Keratinocyte (primary cell): ENCODE data around the gene BCO2. TPM values are rescaled to one million over a fixed set of nuclear protein-coding genes. Genes with fewer than 3 reads are reported as not detected.

Experiments used
- DNase-seq: peaks from one replicate; pipeline ENCODE4 v3.0.0-alpha.2; 2011; ENCODE audit warnings: low read depth, missing footprints, low spot score
- FAIRE-seq: peaks from 2 replicates; lab custom pipeline; 2011; peaks lifted over from hg19 to GRCh38; lab: Jason Lieb, UNC
- H2AFZ ChIP-seq: 2 replicates; pipeline ENCODE4 v1.6.0; 2012; ENCODE audit warnings: low read length, control low read depth, inconsistent platforms; ENCODE audit not compliant: control insufficient read depth
- H3K27ac ChIP-seq: 2 replicates; pipeline ENCODE4 v1.5.1; 2011; ENCODE audit warnings: low read length; ENCODE audit not compliant: control insufficient read depth, insufficient read depth
- H3K27me3 ChIP-seq: 3 replicates; pipeline ENCODE4 v1.6.0; 2011; ENCODE audit warnings: low read length; ENCODE audit not compliant: control insufficient read depth, insufficient read depth; ENCODE audit errors: extremely low read depth
- H3K36me3 ChIP-seq, 2 experiments: 2 replicates in 1 of 2; 3 replicates in 1 of 2; pipeline ENCODE4 v1.5.1; 2011; ENCODE audit warnings: low read length in 2 of 2, mild to moderate bottlenecking in 1 of 2; ENCODE audit not compliant: control insufficient read depth in 2 of 2, insufficient read depth in 2 of 2; ENCODE audit errors: extremely low read depth in 1 of 2
- H3K4me1 ChIP-seq: 3 replicates; pipeline ENCODE4 v1.5.1; 2011; ENCODE audit warnings: low read length; ENCODE audit not compliant: control insufficient read depth, insufficient read depth; ENCODE audit errors: extremely low read depth
- H3K4me2 ChIP-seq: 3 replicates; pipeline ENCODE4 v1.6.0; 2011; ENCODE audit warnings: low read depth, low read length; ENCODE audit not compliant: control insufficient read depth, insufficient read depth; ENCODE audit errors: extremely low read depth
- H3K4me3 ChIP-seq, 3 experiments: fragments of 200-600 bp in 1 of 3; sonication (generic) in 1 of 3; 2 replicates in 2 of 3; 3 replicates in 1 of 3; pipeline ENCODE4 v1.5.1; 2011 to 2016; ENCODE audit warnings: low read length in 3 of 3, mild to moderate bottlenecking in 3 of 3, control low read depth in 2 of 3, inconsistent platforms in 1 of 3, low read depth in 1 of 3, mixed read lengths in 1 of 3, mixed run types in 1 of 3, moderate library complexity in 1 of 3; ENCODE audit not compliant: control insufficient read depth in 2 of 3, insufficient read depth in 2 of 3; ENCODE audit errors: extremely low read depth in 1 of 3
- H3K79me2 ChIP-seq: 2 replicates; pipeline ENCODE4 v1.6.0; 2012; ENCODE audit warnings: low read length; ENCODE audit not compliant: control insufficient read depth, insufficient read depth
- H3K9ac ChIP-seq: 3 replicates; pipeline ENCODE4 v1.6.0; 2011; ENCODE audit warnings: low read length; ENCODE audit not compliant: control insufficient read depth, insufficient read depth; ENCODE audit errors: extremely low read depth
- H3K9me1 ChIP-seq: 3 replicates; pipeline ENCODE4 v1.6.0; 2011; ENCODE audit warnings: low read length; ENCODE audit not compliant: control insufficient read depth, insufficient read depth; ENCODE audit errors: extremely low read depth
- H3K9me3 ChIP-seq: 2 replicates; pipeline ENCODE4 v1.5.1; 2012; ENCODE audit warnings: low read depth, low read length; ENCODE audit not compliant: control insufficient read depth
- H4K20me1 ChIP-seq: 3 replicates; pipeline ENCODE4 v1.6.0; 2011; ENCODE audit warnings: low read length; ENCODE audit not compliant: control insufficient read depth, insufficient read depth; ENCODE audit errors: extremely low read depth
- CTCF ChIP-seq, 3 experiments: IDR thresholded peaks in 1 of 3; conservative IDR thresholded peaks in 1 of 3; optimal IDR thresholded peaks in 1 of 3; 2 replicates in 2 of 3; 3 replicates in 1 of 3; pipeline versions ENCODE3 to v1.5.1; 2011; ENCODE audit warnings: low read length in 3 of 3, mild to moderate bottlenecking in 3 of 3, moderate library complexity in 2 of 3, control low read depth in 1 of 3, inconsistent platforms in 1 of 3; ENCODE audit not compliant: insufficient read depth in 2 of 3; ENCODE audit errors: extremely low read depth in 1 of 3
- EZH2 ChIP-seq: IDR thresholded peaks from one replicate; pipeline ENCODE4 v1.6.1; 2012; ENCODE audit warnings: inconsistent platforms, mild to moderate bottlenecking, low read length, moderate library complexity
- dilution Hi-C: fragments of 300-500 bp; cut with MboI; formaldehyde crosslinking; loops from one replicate; pipeline ENCODE4 v1.7.0; 2020; ENCODE audit warnings: low sequenced_read_pairs; ENCODE audit not compliant: extremely low pct_ligation_motif_present
- polyA plus RNA-seq, 5 experiments: library from polyadenylated mRNA; depleted of rRNA in 3 of 5; stranded (reverse) in 3 of 5; stranded (forward) in 1 of 5; unstranded in 1 of 5; fragments of >200 nt; gene quantifications; 1 replicate in 1 of 5; 2 replicates in 3 of 5; 3 replicates in 1 of 5; pipeline versions ENCODE4 v1.2.1 to v1.2.3, GENCODE V29; 2011 to 2012; ENCODE audit warnings: missing spikeins in 2 of 5, low read depth in 1 of 5, low replicate concordance in 1 of 5

Gene BCO2
- polyA plus RNA-seq, 1 donor (not counting 4 experiments of a cell fraction or from before 2014, with no cell fraction given), result 0.37 TPM

- H3K4me2 ChIP-seq, result no peak overlapping the region
- no peak overlapping the region for H3K27ac ChIP-seq
- dilution Hi-C loops, result no loop called here
- no peaks in the 10 kb centered on the region for H3K27me3 ChIP-seq
- TF ChIP-seq EZH2, result no peak
- no peak for TF ChIP-seq CTCF (optimal IDR thresholded peaks at IDR 0.05 in 1 of 3, IDR thresholded peaks at IDR 0.05 in 1 of 3, conservative IDR thresholded peaks at IDR 0.05 in 1 of 3; ENCODE audit: extremely low read depth in 1 of 3, insufficient read depth in 2 of 3, low read length in 3 of 3)
- peaks cover 19% of the 10 kb centered on the region in 2 experiments for H3K36me3 ChIP-seq
- DNase-seq (no peak), FAIRE-seq (no peak)
- H2AFZ ChIP-seq, result no peak overlapping the region
- H3K9me3 ChIP-seq, result no peaks in the 10 kb centered on the region
- H4K20me1 ChIP-seq, result no peaks in the 10 kb centered on the region
- H3K9ac ChIP-seq, result no peak overlapping the region
- H3K9me1 ChIP-seq, result peaks cover 3% of the 10 kb centered on the region
- no peaks in the 10 kb centered on the region for H3K79me2 ChIP-seq
- no peak overlapping the region for H3K4me3 ChIP-seq
- no peaks in the 10 kb centered on the region for H3K4me1 ChIP-seq
These were observed 62.1 kb downstream of the BCO2 start for GRCh38 chr11:112237451-112237850.

- H3K4me3 ChIP-seq, result no peak overlapping the region
- no peak for FAIRE-seq
- H3K27ac ChIP-seq, result no peak overlapping the region
- H3K79me2 ChIP-seq, result no peaks in the 10 kb centered on the region
- H3K9me3 ChIP-seq, result no peaks in the 10 kb centered on the region
- H3K4me1 ChIP-seq, result no peaks in the 10 kb centered on the region
- peaks cover 3% of the 10 kb centered on the region for H3K9me1 ChIP-seq
- H2AFZ ChIP-seq, result no peak overlapping the region
- no peaks in the 10 kb centered on the region for H3K27me3 ChIP-seq
- H3K4me2 ChIP-seq, result no peak overlapping the region
- TF ChIP-seq EZH2 (no peak), CTCF (optimal IDR thresholded peaks at IDR 0.05 in 1 of 3, IDR thresholded peaks at IDR 0.05 in 1 of 3, conservative IDR thresholded peaks at IDR 0.05 in 1 of 3; ENCODE audit: extremely low read depth in 1 of 3, insufficient read depth in 2 of 3, low read length in 3 of 3) (no peak)
- H4K20me1 ChIP-seq, result no peaks in the 10 kb centered on the region
- H3K9ac ChIP-seq, result no peak overlapping the region
- dilution Hi-C loops, result no loop called here
- peaks cover 17 to 19% of the 10 kb centered on the region in 2 experiments for H3K36me3 ChIP-seq
- DNase-seq, result no peak
These were observed 62.7 kb downstream of the BCO2 start for GRCh38 chr11:112238041-112238440.
